K562 (cell line): ENCODE measurements around the gene GRB10. TPM values are rescaled to one million over a fixed set of nuclear protein-coding genes. Genes with fewer than 3 reads are reported as not detected.

ENCODE experiments used
- ADNP ChIP-seq: fragments of 200-800 bp; sonication (Bioruptor generic); IDR thresholded peaks from 2 replicates; pipeline ENCODE4 v1.6.1; 2016; ENCODE audit warnings: missing genetic modification characterization, missing compliant biosample characterization
- FOXK1 ChIP-seq: sonication (generic); formaldehyde crosslinking; IDR thresholded peaks from 2 replicates; pipeline ENCODE4 v1.8.0; 2022; ENCODE audit warnings: missing genetic modification reagents, mild to moderate bottlenecking, borderline replicate concordance
- SIX5 ChIP-seq, 2 experiments: IDR thresholded peaks; 2 replicates each; pipeline ENCODE4 v1.6.1; 2011; ENCODE audit warnings: low read length in 2 of 2, borderline replicate concordance in 1 of 2, low read depth in 1 of 2, mild to moderate bottlenecking in 1 of 2, moderate library complexity in 1 of 2; ENCODE audit not compliant: insufficient read depth in 1 of 2
- TCFL5 ChIP-seq: fragments of 250-450 bp; sonication (Bioruptor Pico); conservative IDR thresholded peaks from 2 replicates; pipeline ENCODE4 v1.6.1; 2021; ENCODE audit warnings: mild to moderate bottlenecking, moderate library complexity, matching md5 sums
- TSC22D4 ChIP-seq: fragments of 450-650 bp; IDR thresholded peaks from 2 replicates; pipeline ENCODE4 v1.6.1; 2016; ENCODE audit warnings: missing genetic modification characterization, missing biosample characterization, control low read depth
- U2AF2 ChIP-seq: fragments of 200-400 bp; formaldehyde crosslinking; optimal IDR thresholded peaks from 2 replicates; pipeline ENCODE3; 2017; ENCODE audit warnings: low read depth, mild to moderate bottlenecking, low read length
- ZNF174 ChIP-seq: fragments of 250-450 bp; sonication (Bioruptor Pico); IDR thresholded peaks from 2 replicates; pipeline ENCODE4 v1.4.0; 2020; ENCODE audit warnings: mild to moderate bottlenecking
- ZNF347 ChIP-seq: fragments of 450-650 bp; formaldehyde crosslinking; IDR thresholded peaks from 2 replicates; pipeline ENCODE4 v1.4.0; 2020; ENCODE audit warnings: low read depth, mild to moderate bottlenecking, moderate library complexity
- ZNF764 ChIP-seq: fragments of 250-450 bp; sonication (Bioruptor Pico); IDR thresholded peaks from 2 replicates; pipeline ENCODE4 v1.4.0; 2020; ENCODE audit warnings: low read depth, mild to moderate bottlenecking, moderate library complexity
- polyA plus RNA-seq, 8 experiments: library from polyadenylated mRNA; depleted of rRNA in 4 of 8; stranded (reverse) in 5 of 8; unstranded in 3 of 8; fragments of >200 nt; fragmentation: Nextera tagmentation in 2 of 8; fragmentation: Illumina TruSeq in 1 of 8; extraction: Ambion mirVana in 2 of 8; extraction: Trizol in 1 of 8; gene quantifications; 2 replicates each; pipeline versions ENCODE4 v1.2.1 to v1.2.3, GENCODE V29; 2011 to 2014; ENCODE audit warnings: inconsistent platforms in 1 of 8, missing spikeins in 1 of 8
- total RNA-seq, 7 experiments: library from RNA; depleted of rRNA in 6 of 7; stranded (reverse); fragments of >200 nt in 6 of 7; fragmentation: Illumina TruSeq in 2 of 7; extraction: Trizol in 2 of 7; gene quantifications; 2 replicates each; pipeline versions ENCODE4 v1.2.1 to v1.2.3, GENCODE V29; 2011 to 2021; ENCODE audit warnings: low replicate concordance in 1 of 7
- TF ChIP-seq, protein P1 (sequence below), 2 experiments: fragments of 450-650 bp; formaldehyde crosslinking in 1 of 2; IDR thresholded peaks; 2 replicates each; pipeline versions ENCODE4 v1.4.0 to v1.6.1; 2014 to 2020; ENCODE audit warnings: mild to moderate bottlenecking in 2 of 2, borderline replicate concordance in 1 of 2, low read depth in 1 of 2

The GRB10 gene
- total and polyA plus RNA-seq, 9 of the 15 experiments (the other 6 are each of a cell fraction or from before 2014, with no cell fraction given): 8.9 to 88.5 (median 40.7) TPM

DNA sequence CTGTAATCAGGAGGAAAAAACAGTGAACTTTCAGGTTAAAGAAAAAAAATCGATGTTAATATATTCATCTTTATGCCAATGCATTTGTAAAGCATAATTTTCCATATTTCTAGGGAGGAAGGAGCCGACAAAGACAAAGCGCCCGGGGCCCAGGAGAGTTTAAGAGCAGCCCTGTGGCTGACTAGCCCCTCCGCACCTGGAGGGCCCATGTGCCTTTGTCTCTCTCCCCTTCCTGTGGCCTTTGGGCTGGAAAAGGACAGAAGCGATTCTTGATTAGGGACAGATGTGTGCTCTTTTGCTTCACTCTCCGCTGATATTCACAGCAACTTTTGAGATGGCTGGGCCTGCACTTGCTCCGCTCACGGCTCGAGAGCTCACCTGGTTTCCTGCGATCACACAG is 240.6 kb downstream of the GRB10 start (continued):
- TF ChIP-seq, protein P1, sequence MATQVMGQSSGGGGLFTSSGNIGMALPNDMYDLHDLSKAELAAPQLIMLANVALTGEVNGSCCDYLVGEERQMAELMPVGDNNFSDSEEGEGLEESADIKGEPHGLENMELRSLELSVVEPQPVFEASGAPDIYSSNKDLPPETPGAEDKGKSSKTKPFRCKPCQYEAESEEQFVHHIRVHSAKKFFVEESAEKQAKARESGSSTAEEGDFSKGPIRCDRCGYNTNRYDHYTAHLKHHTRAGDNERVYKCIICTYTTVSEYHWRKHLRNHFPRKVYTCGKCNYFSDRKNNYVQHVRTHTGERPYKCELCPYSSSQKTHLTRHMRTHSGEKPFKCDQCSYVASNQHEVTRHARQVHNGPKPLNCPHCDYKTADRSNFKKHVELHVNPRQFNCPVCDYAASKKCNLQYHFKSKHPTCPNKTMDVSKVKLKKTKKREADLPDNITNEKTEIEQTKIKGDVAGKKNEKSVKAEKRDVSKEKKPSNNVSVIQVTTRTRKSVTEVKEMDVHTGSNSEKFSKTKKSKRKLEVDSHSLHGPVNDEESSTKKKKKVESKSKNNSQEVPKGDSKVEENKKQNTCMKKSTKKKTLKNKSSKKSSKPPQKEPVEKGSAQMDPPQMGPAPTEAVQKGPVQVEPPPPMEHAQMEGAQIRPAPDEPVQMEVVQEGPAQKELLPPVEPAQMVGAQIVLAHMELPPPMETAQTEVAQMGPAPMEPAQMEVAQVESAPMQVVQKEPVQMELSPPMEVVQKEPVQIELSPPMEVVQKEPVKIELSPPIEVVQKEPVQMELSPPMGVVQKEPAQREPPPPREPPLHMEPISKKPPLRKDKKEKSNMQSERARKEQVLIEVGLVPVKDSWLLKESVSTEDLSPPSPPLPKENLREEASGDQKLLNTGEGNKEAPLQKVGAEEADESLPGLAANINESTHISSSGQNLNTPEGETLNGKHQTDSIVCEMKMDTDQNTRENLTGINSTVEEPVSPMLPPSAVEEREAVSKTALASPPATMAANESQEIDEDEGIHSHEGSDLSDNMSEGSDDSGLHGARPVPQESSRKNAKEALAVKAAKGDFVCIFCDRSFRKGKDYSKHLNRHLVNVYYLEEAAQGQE (IDR thresholded peaks at IDR 0.05; ENCODE audit: borderline replicate concordance): no peak
- TF ChIP-seq, protein P1 (CRISPR knock-in tag; IDR thresholded peaks at IDR 0.05; ENCODE audit: low read depth): no peak
- no peak for TF ChIP-seq TCFL5 (CRISPR knock-in tag)
- no peak for TF ChIP-seq U2AF2
- no peak for TF ChIP-seq FOXK1 (CRISPR knock-in tag)
- TF ChIP-seq TSC22D4: no peak
- TF ChIP-seq ZNF764 (CRISPR knock-in tag): no peak
- TF ChIP-seq ZNF347: no peak
- TF ChIP-seq ADNP: no peak
- no peak for TF ChIP-seq SIX5 (IDR thresholded peaks at IDR 0.05; ENCODE audit: borderline replicate concordance in 1 of 2, insufficient read depth in 1 of 2, low read depth in 1 of 2, low read length in 2 of 2)
- TF ChIP-seq ZNF174 (CRISPR knock-in tag): no peak
